NCI-H2227 treated with DMSO at 0.1 percent for 48 hours (cell line): ENCODE measurements around the gene LSS.
"Not testable (repeated sequence)": the region's sequence is repeated elsewhere in the genome, so short reads cannot be mapped to it uniquely, and the experiment has no call there.

ENCODE experiments used
- DNase-seq: peaks from one replicate; lab custom pipeline; 2025; lab: John Stamatoyannopoulos, UW

LSS gene

GRCh38 chr21:46152927-46153246, 75.7 kb downstream of the LSS start:
- DNase-seq, result no peak

DNA sequence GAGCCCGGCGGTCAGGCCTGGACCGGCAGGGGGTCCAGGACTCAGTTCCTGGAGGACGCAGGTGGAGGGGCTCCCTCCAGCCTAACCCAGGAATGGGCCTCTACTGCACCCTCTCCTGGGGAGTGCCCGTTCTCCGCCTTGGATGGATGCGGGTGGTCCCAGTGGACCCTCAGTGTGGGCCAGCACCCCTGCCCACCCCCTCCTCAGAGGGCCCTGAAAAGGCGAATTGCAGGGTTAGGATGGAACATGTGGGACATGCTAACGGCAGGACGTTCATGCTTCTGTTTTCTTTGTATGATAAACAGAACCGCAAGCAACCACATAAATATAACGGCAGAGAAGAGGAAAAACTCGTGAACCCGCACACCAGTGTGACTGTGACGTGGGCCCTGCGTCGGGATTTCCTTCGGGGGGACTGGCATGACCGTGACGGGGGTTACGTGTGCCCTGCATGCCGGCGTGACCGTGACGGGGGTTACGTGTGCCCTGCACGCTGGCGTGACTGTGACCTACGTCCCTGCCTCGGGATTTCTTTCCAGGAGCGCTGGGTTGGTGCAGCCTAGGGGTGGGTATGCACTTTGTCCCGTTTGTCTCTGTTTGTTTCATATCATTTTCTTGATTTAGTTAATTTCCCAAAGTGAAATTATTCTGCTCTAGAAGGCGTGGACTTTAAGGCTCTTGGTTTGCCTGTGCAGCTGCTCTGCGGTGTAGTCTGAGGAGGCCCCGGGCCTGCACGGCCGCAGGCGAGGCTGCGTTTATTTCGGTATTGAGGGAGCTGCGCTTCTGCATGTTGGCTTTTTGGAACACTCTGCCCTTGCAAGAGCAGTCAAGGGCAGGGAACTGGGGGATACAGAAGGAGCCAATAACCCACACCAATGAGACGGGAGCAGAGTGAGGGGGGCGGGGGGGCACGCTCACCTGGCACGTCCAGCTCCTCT, 76.3 kb downstream of the LSS start:
- DNase-seq, result no peak

- no peak for DNase-seq
Observed at GRCh38 chr21:46151261-46151988, 77.1 kb downstream of the LSS start.

DNA sequence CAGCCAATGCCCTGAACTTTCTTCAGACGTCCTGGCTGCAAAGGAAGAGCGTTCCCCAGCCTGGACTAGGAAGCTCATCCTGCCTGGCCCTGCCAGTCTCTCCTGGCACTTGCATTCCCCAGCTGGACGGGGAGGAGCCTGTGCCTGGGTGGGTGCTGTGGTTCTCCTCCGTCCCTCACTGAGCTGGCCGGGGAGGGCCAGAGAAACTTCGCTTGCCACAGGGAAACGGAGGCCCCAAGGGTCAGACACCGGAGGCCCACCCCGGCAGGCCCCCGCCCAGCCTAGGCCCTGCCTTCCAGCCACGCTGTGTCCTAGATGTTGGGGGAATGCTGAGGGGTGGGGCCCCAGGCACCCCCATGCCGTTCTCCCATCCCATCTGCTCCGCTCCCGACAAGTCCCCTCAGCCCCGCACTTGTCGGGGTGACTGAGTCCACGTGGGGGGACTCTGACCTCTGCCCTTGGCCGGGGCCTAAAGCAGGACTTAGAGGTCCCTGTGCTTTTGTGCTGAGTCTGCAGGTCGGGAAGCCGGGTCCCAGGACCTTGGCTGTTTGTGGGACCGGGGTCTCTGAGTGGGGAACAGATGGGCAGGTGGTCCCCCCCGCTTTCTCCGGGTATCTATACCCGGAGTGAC, 78.0 kb downstream of the LSS start:
- DNase-seq, result no peak

- no peak for DNase-seq
Observed at GRCh38 chr21:46150073-46150472, 78.5 kb downstream of the LSS start.

DNA sequence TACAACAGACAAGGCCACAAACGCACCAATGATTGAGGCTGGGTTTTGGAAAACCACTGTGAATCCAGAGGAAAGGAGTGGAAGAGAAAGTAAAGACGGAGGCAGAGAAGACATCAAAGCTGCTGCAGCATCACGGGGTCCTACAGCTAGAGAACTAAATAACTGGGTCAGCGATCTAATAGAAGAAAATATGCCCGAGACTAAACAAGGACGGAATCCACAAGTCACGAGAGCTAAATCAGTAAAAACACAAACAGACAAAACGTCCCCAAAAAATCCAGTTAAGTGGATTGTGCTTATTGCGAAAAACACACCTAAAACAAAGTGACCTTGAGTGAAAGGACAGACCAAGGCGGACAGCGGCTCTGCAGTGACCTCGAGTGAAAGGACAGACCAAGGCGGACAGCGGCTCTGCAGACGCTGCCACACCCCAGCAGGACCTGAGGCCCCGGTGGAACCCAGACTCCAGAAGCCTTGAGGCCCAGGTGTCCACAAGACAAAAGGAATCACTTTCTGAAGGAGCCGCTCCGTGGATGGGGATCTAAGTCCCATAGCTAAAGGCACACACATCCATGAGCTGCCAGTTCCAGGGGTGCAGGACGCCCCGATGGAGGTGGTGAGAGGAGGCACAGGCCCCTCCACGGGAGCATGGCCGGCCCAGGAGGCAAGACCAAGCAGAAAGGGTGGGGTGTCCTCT, 79.2 kb downstream of the LSS start:
- no peak for DNase-seq

DNA sequence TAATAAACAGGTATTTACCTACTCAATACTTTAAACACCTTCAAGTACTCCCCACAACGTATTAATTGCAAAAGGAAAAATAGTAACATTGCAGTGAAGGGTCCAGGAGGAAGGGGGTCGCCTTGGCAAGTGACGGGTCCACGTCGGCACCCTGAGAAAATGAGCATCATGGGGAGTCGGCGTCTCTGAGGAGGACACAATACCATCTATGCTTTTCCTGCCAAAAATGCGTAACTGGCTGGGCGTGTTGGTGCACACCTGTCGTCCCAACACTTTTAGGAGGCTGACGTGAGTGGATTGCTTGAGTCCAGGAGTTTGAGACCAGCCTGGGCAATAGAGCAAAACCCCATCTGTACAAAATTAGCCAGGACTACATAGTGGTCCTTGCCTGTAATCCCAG, 80.5 kb downstream of the LSS start:
- no peak for DNase-seq

- not testable (repeated sequence) for DNase-seq
Observed at GRCh38 chr21:46147429-46147828, 81.1 kb downstream of the LSS start.

DNA sequence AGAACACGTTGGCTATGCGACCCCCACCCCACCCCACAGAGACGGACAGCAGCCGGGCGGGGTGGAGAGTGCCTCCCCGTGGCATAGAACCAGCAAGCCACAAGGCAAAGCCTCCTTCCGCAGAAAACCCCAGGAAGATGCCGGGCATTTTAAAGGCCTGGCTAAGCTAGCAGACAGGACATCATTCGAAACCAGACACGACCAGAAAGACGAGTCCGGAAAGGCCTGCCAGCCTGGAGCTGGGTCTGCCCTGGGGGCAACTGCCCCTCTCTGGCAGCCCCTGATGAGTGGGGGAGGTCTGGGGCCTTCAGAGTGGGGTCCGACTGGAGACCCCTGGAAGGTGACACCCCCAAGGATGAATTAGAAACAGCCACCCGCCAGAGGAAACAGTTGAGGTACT, 81.7 kb downstream of the LSS start:
- DNase-seq, result no peak

GRCh38 chr21:46145840-46146691, 82.5 kb downstream of the LSS start:
- no peak for DNase-seq

DNA sequence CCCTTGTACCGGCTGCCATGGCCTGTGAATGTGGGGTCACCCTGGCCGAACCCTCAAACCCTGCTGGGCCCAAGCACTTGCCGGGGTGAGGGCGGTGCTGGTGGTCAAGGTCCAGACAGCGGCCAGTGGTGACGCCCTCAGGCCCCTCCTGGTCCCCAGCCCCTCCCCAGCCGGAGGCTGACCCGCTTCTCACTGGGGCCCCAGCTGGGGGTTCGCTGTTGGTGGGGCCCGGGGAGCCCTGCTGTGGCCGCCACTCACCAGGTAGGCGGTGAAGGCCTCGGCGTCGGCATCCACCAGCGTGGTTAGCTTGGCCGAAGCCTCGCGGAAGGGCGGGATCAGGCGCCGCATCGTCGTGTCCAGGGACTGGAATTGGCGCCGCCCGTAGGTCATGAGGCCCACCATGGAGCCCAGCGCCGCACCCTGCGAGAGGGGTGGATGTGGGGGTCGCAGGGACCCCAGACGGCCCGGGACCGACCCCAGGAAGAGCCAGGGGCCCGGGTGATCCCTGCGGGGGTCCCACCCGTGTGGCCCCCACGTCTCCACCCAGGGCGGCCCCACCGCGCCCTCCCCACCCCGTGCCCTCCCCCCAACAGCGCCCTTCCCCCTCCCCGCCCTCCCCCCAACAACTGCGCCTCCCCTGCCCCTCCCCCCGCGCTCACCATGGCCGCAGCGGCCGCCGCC, 83.3 kb downstream of the LSS start:
- no peak for DNase-seq

GRCh38 chr21:46144464-46145070, 84.0 kb downstream of the LSS start:
- no peak for DNase-seq

- no peak for DNase-seq
Observed at GRCh38 chr21:46142582-46143473, 85.7 kb downstream of the LSS start.

- no peak for DNase-seq
Observed at GRCh38 chr21:46141767-46142581, 86.6 kb downstream of the LSS start.

DNA sequence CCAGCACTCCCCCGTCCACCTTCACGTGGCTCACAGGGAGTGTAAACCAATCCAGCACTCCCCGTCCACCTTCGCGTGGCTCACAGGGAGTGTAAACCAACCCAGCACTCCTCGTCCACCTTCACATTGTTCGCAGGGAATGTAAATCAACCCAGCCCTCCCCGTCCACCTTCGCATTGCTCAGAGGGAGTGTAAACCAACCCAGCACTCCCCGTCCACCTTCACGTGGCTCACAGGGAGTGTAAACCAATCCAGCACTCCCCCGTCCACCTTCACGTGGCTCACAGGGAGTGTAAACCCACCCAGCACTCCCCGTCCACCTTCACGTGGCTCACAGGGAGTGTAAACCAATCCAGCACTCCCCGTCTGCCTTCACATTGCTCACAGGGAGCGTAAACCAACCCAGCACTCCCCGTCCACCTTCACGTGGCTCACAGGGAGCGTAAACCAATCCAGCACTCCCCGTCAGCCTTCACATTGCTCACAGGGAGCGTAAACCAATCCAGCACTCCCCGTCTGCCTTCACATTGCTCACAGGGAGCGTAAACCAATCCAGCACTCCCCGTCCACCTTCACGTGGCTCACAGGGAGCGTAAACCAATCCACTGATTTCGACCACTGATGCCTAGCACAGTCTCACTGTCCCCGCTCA, 88.1 kb downstream of the LSS start:
- DNase-seq, result not testable (repeated sequence)

GRCh38 chr21:46139686-46140085, 88.9 kb downstream of the LSS start:
- no peak for DNase-seq

- no peak for DNase-seq
Observed at GRCh38 chr21:46138383-46138970, 90.1 kb downstream of the LSS start.
